Epithelial cell of proximal tubule (primary cell): ENCODE results near the gene WDR33. TPM values are rescaled to one million over a fixed set of nuclear protein-coding genes. Genes with fewer than 3 reads are reported as not detected.

ENCODE experiments used
- DNase-seq: peaks from one replicate; pipeline ENCODE4 v3.0.0-alpha.2; 2011; ENCODE audit warnings: low read depth
- H3K4me3 ChIP-seq: 2 replicates; pipeline ENCODE4 v1.5.1; 2011; ENCODE audit warnings: low read depth, mild to moderate bottlenecking, low read length
- total RNA-seq: library from RNA; depleted of rRNA; stranded (reverse); fragments of >200 nt; gene quantifications from 2 replicates; pipeline ENCODE4 v1.2.3, GENCODE V29; 2015
- TF ChIP-seq, protein P1 (sequence below): conservative IDR thresholded peaks from 2 replicates; pipeline ENCODE4 v1.5.1; 2012; ENCODE audit warnings: low read depth, mild to moderate bottlenecking, low read length

WDR33 gene
- total RNA-seq, 1 donor from 2014 or later: 12.3 TPM

DNA sequence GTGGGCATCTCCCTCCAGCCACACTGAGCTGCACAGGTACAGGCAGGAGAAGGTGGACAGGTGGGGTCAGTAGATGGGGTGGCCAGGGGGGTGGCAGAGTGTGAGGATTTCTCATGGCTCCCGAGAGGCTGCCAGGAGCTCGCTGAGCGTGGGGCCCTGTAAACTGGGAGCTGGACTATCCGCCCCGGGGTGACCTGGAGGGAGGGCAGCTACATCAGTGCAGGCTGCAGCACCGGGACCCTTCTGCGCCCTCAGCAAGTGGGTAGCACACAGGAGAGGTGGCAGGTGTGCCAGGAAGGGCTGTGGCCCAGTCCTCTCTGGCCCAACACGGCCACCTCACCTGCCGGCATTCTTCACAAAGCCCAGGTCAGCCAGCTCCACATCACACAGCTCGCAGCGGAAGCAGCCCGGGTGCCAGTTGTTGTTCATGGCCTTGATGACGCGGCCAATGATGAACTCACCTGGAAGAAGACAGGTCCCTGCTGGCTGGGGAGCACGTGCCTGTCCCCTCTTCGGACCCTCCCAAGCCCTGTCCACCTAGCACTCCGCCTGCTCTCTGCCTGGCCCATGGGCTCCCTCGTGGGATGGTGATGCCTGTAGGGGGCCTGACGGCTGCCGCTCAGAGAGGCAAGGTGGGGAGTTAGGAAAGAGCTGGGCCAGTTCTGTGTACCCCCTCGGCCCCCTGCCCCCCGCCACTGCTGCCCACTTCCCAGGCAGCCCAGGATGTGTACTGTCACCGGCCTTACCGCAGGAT, 156.7 kb downstream of the WDR33 start:
- no peak overlapping the region for H3K4me3 ChIP-seq
- TF ChIP-seq, protein P1, sequence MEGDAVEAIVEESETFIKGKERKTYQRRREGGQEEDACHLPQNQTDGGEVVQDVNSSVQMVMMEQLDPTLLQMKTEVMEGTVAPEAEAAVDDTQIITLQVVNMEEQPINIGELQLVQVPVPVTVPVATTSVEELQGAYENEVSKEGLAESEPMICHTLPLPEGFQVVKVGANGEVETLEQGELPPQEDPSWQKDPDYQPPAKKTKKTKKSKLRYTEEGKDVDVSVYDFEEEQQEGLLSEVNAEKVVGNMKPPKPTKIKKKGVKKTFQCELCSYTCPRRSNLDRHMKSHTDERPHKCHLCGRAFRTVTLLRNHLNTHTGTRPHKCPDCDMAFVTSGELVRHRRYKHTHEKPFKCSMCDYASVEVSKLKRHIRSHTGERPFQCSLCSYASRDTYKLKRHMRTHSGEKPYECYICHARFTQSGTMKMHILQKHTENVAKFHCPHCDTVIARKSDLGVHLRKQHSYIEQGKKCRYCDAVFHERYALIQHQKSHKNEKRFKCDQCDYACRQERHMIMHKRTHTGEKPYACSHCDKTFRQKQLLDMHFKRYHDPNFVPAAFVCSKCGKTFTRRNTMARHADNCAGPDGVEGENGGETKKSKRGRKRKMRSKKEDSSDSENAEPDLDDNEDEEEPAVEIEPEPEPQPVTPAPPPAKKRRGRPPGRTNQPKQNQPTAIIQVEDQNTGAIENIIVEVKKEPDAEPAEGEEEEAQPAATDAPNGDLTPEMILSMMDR: no peak
- DNase-seq: no peak

DNA sequence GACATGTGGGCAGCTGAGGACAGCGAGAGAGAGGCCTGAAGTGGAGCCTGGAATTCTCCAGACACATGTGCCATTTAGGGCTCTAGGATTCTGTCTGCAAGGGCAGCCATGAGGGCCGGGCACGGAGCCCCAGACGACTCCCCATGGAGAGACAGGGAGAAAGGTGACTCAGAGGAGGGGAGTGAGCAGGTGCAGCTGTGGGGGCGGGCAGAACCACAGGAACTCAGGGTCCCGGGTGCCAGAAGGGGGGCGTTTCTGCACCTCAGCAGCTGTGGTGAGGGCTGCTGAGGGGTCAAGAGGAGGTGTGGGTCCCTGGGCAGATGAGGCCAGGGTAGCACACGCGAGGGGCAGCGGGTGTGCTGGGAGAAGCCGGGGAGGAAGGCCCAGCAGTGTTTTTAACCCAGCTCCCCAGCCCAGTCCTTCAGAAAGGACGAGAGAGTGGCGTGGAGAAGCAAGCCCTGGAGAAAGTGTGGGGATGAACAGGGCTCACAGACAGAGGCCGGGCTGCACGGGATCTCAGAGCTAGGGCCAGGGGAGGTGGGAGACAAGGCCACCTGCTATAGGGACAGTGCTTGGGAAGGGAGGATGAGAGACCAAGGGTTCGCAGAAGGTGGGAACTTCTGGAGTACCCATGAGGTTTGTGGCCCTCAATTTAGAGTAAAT, 157.4 kb downstream of the WDR33 start:
- no peak for DNase-seq
- H3K4me3 ChIP-seq: no peak overlapping the region
- TF ChIP-seq, protein P1: no peak

DNA sequence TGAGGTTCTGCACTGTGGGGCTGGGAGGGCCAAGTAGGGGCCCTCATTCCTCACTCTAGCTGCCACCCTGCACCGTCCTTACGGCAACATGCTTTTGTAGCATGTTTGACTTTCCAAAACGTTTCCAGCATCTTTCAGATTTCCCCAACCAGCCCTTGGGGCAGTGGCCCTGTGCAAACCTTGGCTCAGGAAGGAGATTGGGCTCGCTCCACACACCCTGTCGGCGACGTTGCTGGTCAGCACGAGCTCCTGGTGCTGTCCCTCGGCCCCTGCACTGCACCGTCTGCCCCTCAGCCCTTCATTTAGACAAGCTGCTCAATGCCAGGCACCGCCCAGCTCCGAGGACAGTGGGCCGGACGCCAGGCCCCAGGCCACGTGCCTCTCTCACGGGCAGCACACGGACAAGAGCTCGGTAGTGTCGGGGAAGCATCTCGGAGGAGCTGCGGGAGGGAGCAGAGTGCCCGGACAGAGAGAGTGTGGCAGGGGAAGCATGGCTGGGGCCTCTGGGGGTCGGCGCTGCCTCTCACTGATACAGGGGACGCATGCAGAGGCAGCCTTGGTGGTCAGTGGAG, 158.1 kb downstream of the WDR33 start:
- TF ChIP-seq, protein P1: no peak
- no peak overlapping the region for H3K4me3 ChIP-seq
- DNase-seq: no peak

DNA sequence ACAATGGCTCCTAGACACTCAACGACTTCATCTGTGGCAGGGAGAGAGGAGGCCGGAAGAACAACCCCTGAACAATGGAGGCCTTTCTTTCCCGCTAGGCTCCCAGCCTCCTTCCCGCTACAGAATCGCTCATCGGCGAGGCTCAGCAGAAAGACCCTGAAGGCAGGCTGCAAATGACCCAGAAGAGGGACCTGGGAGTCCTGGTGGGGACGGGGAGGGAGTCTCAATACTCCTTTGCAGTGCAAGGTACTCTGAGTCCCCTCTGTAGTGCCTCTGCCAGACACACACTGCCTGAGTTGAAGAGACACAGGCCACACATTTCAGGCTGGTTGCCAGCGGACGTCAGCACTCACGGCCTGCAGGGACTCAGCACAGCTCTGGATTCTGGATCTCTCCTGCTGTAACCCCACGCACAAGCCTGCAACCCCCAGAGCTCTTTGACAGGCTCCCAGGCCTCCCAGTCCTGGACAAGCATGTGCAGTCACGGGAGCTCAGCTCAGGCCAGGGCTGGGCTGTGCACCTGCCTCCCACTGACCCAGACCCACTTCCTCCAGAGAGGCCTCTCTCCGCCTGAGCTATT, 158.9 kb downstream of the WDR33 start:
- DNase-seq: no peak
- H3K4me3 ChIP-seq: no peak overlapping the region
- TF ChIP-seq, protein P1: no peak

DNA sequence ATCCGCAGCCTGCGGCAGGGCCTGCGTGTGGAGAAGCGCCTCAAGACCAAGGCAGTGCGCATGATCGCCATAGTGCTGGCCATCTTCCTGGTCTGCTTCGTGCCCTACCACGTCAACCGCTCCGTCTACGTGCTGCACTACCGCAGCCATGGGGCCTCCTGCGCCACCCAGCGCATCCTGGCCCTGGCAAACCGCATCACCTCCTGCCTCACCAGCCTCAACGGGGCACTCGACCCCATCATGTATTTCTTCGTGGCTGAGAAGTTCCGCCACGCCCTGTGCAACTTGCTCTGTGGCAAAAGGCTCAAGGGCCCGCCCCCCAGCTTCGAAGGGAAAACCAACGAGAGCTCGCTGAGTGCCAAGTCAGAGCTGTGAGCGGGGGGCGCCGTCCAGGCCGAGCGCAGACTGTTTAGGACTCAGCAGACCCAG, 159.6 kb downstream of the WDR33 start:
- H3K4me3 ChIP-seq: no peak overlapping the region
- no peak for DNase-seq
- TF ChIP-seq, protein P1: no peak

Other genes with a start within 250 kb of the WDR33 start
- gene GPR17, start 165.0 kb downstream of the WDR33 start, total RNA-seq: not detected in 2 replicates
- gene LIMS2, start 135.6 kb downstream of the WDR33 start, total RNA-seq: 0.36 and 1.2 TPM in 2 replicates
- 5.7 and 6.7 TPM in 2 replicates for gene SFT2D3, start 109.7 kb downstream of the WDR33 start, total RNA-seq
- 19.7 and 25.1 TPM in 2 replicates for gene POLR2D, start 47.0 kb upstream of the WDR33 start, total RNA-seq
- gene AMMECR1L, start 74.8 kb upstream of the WDR33 start, total RNA-seq: 10.7 and 14.0 TPM in 2 replicates
- gene SAP130, start 216.9 kb upstream of the WDR33 start, total RNA-seq: 8.8 and 10.8 TPM in 2 replicates